ENCODE data around the gene HPN. TPM values are rescaled to one million over a fixed set of nuclear protein-coding genes. Genes with fewer than 3 reads are reported as not detected.

The HPN gene
- total RNA-seq, 1 donor from 2014 or later, result 28.1 TPM

DNA sequence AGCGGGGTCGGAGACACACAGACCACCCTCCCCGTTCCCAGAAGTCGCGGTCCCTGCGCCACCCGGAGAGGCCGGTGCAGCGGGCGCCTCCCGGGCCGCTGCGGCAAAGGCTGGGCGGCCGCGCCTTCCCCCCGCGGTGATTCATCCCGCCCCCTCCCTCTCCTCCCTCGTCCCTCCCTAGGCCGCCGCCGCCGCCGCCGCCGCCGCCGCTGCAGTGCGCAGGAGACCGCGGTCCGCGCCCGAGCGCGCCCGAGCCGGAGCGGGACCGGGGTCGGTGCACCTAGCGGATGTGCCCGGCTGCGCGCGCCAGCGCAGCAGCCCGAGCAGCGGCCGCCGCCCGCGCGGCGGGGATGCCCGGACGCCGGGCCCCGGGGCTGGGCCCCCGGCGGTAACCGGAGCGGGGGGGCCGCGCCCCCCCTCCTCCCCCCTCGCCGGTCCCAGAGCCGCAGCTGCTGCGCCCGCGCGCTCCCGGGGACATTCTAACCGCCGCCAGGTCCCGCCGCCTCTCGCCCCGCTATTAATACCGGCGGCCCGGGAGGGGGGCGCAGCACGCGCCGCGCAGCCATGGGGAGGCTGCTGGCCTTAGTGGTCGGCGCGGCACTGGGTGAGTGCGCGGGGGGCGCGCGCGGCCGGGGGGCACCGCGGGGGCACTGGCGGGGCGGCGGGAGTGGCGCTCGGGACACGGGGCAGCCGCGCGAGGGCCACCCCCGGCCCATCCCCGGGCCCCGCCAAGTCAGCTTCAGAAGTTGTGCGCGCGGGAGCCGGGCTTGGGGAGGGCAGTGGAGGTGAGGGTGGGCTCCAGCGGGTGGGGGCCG is 11.1 kb upstream of the HPN start, which contains the start of gene SCN1B:
TSS of gene SCN1B (plus strand) at position 214 of the 815 bp plus-strand sequence. CDS start at position 565, 351 bp downstream.
- DNase-seq (no peak), ATAC-seq (peak; percentile 83 to 84)
- Histone ChIP-seq H3K4me3 (peak within 1 kb of the TSS; percentile 53), H3K9me3 (no peaks in the 10 kb centered on the region), H3K27ac (no peak within 1 kb of the TSS), H3K27me3 (ENCODE audit: low read depth) (no peaks in the 10 kb centered on the region), H3K4me1 (peaks cover 15% of the 10 kb centered on the region), H3K36me3 (peaks cover 36% of the 10 kb centered on the region)
- TF ChIP-seq, protein P1, sequence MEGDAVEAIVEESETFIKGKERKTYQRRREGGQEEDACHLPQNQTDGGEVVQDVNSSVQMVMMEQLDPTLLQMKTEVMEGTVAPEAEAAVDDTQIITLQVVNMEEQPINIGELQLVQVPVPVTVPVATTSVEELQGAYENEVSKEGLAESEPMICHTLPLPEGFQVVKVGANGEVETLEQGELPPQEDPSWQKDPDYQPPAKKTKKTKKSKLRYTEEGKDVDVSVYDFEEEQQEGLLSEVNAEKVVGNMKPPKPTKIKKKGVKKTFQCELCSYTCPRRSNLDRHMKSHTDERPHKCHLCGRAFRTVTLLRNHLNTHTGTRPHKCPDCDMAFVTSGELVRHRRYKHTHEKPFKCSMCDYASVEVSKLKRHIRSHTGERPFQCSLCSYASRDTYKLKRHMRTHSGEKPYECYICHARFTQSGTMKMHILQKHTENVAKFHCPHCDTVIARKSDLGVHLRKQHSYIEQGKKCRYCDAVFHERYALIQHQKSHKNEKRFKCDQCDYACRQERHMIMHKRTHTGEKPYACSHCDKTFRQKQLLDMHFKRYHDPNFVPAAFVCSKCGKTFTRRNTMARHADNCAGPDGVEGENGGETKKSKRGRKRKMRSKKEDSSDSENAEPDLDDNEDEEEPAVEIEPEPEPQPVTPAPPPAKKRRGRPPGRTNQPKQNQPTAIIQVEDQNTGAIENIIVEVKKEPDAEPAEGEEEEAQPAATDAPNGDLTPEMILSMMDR (IDR thresholded peaks at IDR 0.05), result no peak
- intact Hi-C loops (cut with DNase I), result no loop called here

DNA sequence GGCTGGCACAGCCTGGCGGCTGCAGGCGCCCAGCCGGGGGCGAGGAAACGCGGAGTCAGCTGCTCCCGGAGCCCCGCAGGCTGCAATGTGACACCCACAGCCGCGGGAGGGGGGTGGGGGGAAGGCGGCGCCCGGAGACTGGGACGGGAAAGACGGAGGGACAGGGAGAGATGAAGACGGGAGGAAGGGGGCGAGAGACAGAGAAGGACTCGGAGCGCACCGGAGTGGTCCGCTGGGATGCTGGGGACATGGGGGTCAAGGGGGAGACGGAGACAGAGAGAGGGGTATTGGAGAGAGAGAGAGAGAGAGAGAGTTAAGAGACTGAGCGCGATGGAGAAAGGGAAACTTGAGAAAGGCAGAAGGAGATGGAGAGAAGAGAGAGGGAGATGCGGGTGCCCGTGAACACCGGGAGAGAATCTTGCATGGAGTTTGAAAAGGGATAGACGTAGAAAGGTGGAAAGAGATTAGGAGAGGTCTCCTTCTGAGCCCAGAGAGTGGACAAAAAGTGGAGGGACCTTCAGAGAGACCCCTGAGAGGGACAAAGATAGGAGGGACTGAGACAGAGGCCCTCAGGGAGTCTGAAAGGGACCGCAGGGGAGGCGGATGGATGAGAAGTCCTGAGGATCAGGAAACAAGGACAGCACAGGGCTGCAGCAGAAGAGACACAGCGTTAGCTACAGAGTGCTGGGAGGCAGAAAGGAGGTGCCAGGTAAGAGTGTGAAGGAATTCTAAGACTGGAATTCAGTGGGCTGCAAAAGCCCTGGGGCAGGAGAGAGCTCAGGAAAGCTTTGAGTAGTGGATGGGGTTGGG is 10.2 kb upstream of the HPN start:
- Histone ChIP-seq H3K27ac (no peak overlapping the region), H3K4me3 (peak overlapping the region; percentile 53), H3K36me3 (peaks cover 28% of the 10 kb centered on the region), H3K27me3 (ENCODE audit: low read depth) (no peaks in the 10 kb centered on the region), H3K4me1 (peaks cover 15% of the 10 kb centered on the region), H3K9me3 (no peaks in the 10 kb centered on the region)
- TF ChIP-seq, protein P1 (IDR thresholded peaks at IDR 0.05), result no peak
- DNase-seq, result no peak
- peak in 1 of 2 donors; percentile 2 for ATAC-seq
- intact Hi-C loops (cut with DNase I), result no loop called here

DNA sequence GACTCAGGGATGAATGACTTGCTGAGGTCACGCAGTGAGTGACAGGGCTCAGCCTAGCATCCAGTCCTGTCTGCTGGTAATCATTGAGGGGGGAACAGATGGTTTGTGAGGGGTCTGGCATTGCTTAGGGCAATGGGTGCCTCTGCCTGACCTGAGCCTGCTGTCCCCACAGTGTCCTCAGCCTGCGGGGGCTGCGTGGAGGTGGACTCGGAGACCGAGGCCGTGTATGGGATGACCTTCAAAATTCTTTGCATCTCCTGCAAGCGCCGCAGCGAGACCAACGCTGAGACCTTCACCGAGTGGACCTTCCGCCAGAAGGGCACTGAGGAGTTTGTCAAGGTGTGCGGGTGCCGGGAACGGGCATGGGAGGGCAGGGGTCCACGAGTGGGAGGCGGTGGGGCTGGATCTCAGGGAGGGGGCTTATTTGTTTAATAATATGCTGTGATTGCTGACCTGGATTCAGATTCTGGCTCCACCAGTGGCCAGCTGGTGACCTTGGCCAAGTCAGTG is 9.1 kb upstream of the HPN start:
- Histone ChIP-seq H3K27ac (no peak overlapping the region), H3K36me3 (peaks cover 17% of the 10 kb centered on the region), H3K4me1 (peaks cover 16% of the 10 kb centered on the region), H3K4me3 (no peak overlapping the region), H3K27me3 (ENCODE audit: low read depth) (no peaks in the 10 kb centered on the region), H3K9me3 (no peaks in the 10 kb centered on the region)
- no peak for ATAC-seq
- DNase-seq, result no peak
- TF ChIP-seq, protein P1 (IDR thresholded peaks at IDR 0.05), result no peak
- intact Hi-C loops (cut with DNase I), result no loop called here

DNA sequence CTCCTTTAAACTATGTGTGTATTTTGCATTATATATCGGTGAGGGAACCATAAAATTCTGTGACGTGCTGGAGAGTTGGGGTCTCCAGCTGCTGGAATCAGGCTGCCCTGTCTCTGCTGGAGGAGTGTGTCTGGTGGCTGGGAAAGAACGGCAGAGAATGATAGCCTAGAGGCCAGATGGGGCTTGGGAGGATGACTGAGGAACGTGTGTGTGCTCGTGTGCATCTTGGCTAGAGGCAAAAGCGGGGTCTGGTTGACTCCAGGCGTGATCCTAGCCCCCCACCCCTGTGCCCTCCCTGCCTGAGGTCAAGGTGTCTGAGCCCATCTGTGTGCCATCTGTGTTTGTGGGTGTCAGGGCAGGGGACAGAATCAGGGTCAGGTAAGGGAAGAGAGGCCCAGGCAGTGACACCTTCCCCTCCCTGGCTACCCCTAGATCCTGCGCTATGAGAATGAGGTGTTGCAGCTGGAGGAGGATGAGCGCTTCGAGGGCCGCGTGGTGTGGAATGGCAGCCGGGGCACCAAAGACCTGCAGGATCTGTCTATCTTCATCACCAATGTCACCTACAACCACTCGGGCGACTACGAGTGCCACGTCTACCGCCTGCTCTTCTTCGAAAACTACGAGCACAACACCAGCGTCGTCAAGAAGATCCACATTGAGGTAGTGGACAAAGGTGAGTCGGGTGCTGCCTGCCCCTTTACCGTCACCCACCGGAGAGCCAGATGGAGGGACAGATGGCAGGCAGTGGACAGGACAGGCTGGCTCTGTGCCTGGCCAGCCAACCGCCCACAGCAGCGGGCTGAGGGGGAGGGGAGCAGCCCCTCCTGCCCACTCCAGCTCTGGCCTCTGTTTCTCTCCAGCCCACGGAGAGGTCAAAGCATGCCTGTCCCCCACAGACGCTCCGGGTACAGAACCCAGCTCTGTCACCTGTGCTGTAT is 8.2 kb upstream of the HPN start:
- H3K36me3 ChIP-seq, result peaks cover 8% of the 10 kb centered on the region
- TF ChIP-seq, protein P1 (IDR thresholded peaks at IDR 0.05), result no peak
- no peak overlapping the region for H3K27ac ChIP-seq
- ATAC-seq, result no peak
- H3K9me3 ChIP-seq, result no peaks in the 10 kb centered on the region
- H3K27me3 ChIP-seq (ENCODE audit: low read depth), result no peaks in the 10 kb centered on the region
- H3K4me1 ChIP-seq, result peaks cover 25% of the 10 kb centered on the region
- intact Hi-C loops (cut with DNase I), result no loop called here
- DNase-seq, result no peak
- no peak overlapping the region for H3K4me3 ChIP-seq
